ENCODE data around the gene RPL32.

RPL32 gene

GRCh38 chr3:12833222-12834161 is 7.9 kb downstream of the RPL32 start:
- no peak for DNase-seq (ENCODE audit: low read depth, low spot score)

- no peak for DNase-seq (ENCODE audit: low read depth, low spot score)
These were observed 8.8 kb downstream of the RPL32 start for GRCh38 chr3:12832350-12833221.

GRCh38 chr3:12831301-12831866 is 10.0 kb downstream of the RPL32 start:
- DNase-seq (ENCODE audit: low read depth, low spot score): no peak

GRCh38 chr3:12830785-12831156 is 10.6 kb downstream of the RPL32 start:
- no peak for DNase-seq (ENCODE audit: low read depth, low spot score)

GRCh38 chr3:12829886-12830784 is 11.2 kb downstream of the RPL32 start:
- no peak for DNase-seq (ENCODE audit: low read depth, low spot score)

- no peak for DNase-seq (ENCODE audit: low read depth, low spot score)
These were observed 12.0 kb downstream of the RPL32 start for GRCh38 chr3:12829404-12829803.

GRCh38 chr3:12828751-12829150 is 12.6 kb downstream of the RPL32 start:
- DNase-seq (ENCODE audit: low read depth, low spot score): no peak

- no peak for DNase-seq (ENCODE audit: low read depth, low spot score)
These were observed 16.2 kb downstream of the RPL32 start for GRCh38 chr3:12825156-12825555.

GRCh38 chr3:12824299-12824698 is 17.1 kb downstream of the RPL32 start:
- no peak for DNase-seq (ENCODE audit: low read depth, low spot score)

- no peak for DNase-seq (ENCODE audit: low read depth, low spot score)
These were observed 18.5 kb downstream of the RPL32 start for GRCh38 chr3:12822725-12823373.

- no peak for DNase-seq (ENCODE audit: low read depth, low spot score)
These were observed 22.6 kb downstream of the RPL32 start for GRCh38 chr3:12818773-12819172.

GRCh38 chr3:12818273-12818672 is 23.1 kb downstream of the RPL32 start:
- no peak for DNase-seq (ENCODE audit: low read depth, low spot score)

GRCh38 chr3:12817343-12817710 is 24.0 kb downstream of the RPL32 start:
- DNase-seq (ENCODE audit: low read depth, low spot score): no peak

- DNase-seq (ENCODE audit: low read depth, low spot score): no peak
These were observed 24.6 kb downstream of the RPL32 start for GRCh38 chr3:12816521-12817342.

GRCh38 chr3:12815719-12816118 is 25.6 kb downstream of the RPL32 start:
- no peak for DNase-seq (ENCODE audit: low read depth, low spot score)

GRCh38 chr3:12815078-12815477 is 26.3 kb downstream of the RPL32 start:
- no peak for DNase-seq (ENCODE audit: low read depth, low spot score)

- no peak for DNase-seq (ENCODE audit: low read depth, low spot score)
These were observed 27.4 kb downstream of the RPL32 start for GRCh38 chr3:12813967-12814366.

- DNase-seq (ENCODE audit: low read depth, low spot score): no peak
These were observed 28.6 kb downstream of the RPL32 start for GRCh38 chr3:12812812-12813211.

- no peak for DNase-seq (ENCODE audit: low read depth, low spot score)
These were observed 30.4 kb downstream of the RPL32 start for GRCh38 chr3:12810961-12811360.

Data from activated naive CD8-positive, alpha-beta T cell treated with anti-CD3 and anti-CD28 coated beads, Interleukin-2, amount 50 U/mL, for 16 hours (primary cell).